BE2C (cell line): ENCODE measurements around the gene PIP4K2A.
A peak's percentile ranks its signal among the peaks of the same experiment; 100 is the strongest.

Source experiments
- DNase-seq: peaks from one replicate; pipeline ENCODE4 v3.0.0-alpha.2; 2020
- H3K27me3 ChIP-seq: fragments of 250-450 bp; sonication (Bioruptor Pico); 2 replicates; pipeline ENCODE4 v1.5.1; 2020; ENCODE audit warnings: mild to moderate bottlenecking
- H3K36me3 ChIP-seq: fragments of 250-450 bp; sonication (Bioruptor Pico); 2 replicates; pipeline ENCODE4 v1.5.1; 2020; ENCODE audit warnings: mild to moderate bottlenecking
- H3K4me1 ChIP-seq: fragments of 250-450 bp; sonication (Bioruptor Pico); 2 replicates; pipeline ENCODE4 v1.5.1; 2020
- H3K4me3 ChIP-seq: 2 replicates; pipeline ENCODE4 v1.5.1; 2011; ENCODE audit warnings: low read depth, low read length
- H3K9me3 ChIP-seq: fragments of 250-450 bp; sonication (Bioruptor Pico); 2 replicates; pipeline ENCODE4 v1.5.1; 2020
- CTCF ChIP-seq: IDR thresholded peaks from 2 replicates; pipeline ENCODE4 v1.5.1; 2012; ENCODE audit warnings: mild to moderate bottlenecking, low read depth, low read length

Gene PIP4K2A

GRCh38 chr10:22556774-22557173 lies 157.6 kb downstream of the PIP4K2A start:
- H3K4me3 ChIP-seq: no peak overlapping the region
- no peaks in the 10 kb centered on the region for H3K9me3 ChIP-seq
- TF ChIP-seq CTCF: no peak
- H3K27me3 ChIP-seq: no peaks in the 10 kb centered on the region
- no peaks in the 10 kb centered on the region for H3K36me3 ChIP-seq
- peaks cover 6% of the 10 kb centered on the region; the same call in 1 of the 2 replicates for H3K4me1 ChIP-seq
- DNase-seq: no peak

- peak; percentile 57 for DNase-seq
- H3K4me1 ChIP-seq: peaks cover 6% of the 10 kb centered on the region; the same call in 1 of the 2 replicates
- H3K36me3 ChIP-seq: no peaks in the 10 kb centered on the region
- TF ChIP-seq CTCF: no peak
- no peaks in the 10 kb centered on the region for H3K9me3 ChIP-seq
- H3K4me3 ChIP-seq: peak overlapping the region; percentile 8; the same call in 1 of the 2 replicates
- H3K27me3 ChIP-seq: no peaks in the 10 kb centered on the region
Measured at GRCh38 chr10:22554461-22555182, 159.8 kb downstream of the PIP4K2A start.

DNA sequence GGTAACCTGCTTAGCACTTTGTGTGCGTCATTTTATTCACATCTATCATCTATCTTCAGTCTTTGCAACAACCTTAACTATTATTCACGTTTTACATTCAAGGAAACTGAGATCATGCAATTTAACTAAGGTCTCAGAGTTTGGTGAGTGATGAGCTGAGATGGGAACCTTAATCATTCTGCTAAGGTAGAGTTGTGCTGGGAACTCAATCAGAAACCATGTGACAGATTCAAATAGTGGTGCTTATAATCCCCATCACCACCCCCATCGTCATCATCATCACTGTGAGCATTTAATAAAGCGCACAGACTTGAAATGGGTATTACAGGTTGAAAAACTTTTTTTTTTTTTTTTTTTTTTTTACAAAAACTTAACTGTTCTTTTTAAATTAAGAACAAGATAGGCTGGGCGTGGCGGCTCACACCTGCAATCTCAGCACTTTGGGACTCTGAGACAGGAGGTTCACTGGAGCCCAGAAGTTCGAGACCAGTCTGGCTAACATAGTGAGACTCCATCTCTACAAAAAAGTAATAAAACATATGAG lies 160.9 kb downstream of the PIP4K2A start:
- no peaks in the 10 kb centered on the region for H3K9me3 ChIP-seq
- DNase-seq: no peak
- TF ChIP-seq CTCF: no peak
- H3K4me1 ChIP-seq: peaks cover 3% of the 10 kb centered on the region; the same call in 1 of the 2 replicates
- H3K4me3 ChIP-seq: no peak overlapping the region
- no peaks in the 10 kb centered on the region for H3K36me3 ChIP-seq
- no peaks in the 10 kb centered on the region for H3K27me3 ChIP-seq

- no peak for DNase-seq
- Histone ChIP-seq H3K36me3 (no peaks in the 10 kb centered on the region), H3K9me3 (no peaks in the 10 kb centered on the region), H3K4me1 (peaks cover 3% of the 10 kb centered on the region; the same call in 1 of the 2 replicates), H3K27me3 (no peaks in the 10 kb centered on the region), H3K4me3 (no peak overlapping the region)
- no peak for TF ChIP-seq CTCF
Measured at GRCh38 chr10:22552888-22553378, 161.4 kb downstream of the PIP4K2A start.

- no peak for DNase-seq
- TF ChIP-seq CTCF: no peak
- H3K27me3 ChIP-seq: no peaks in the 10 kb centered on the region
- no peaks in the 10 kb centered on the region for H3K9me3 ChIP-seq
- peaks cover 3% of the 10 kb centered on the region; the same call in 1 of the 2 replicates for H3K4me1 ChIP-seq
- no peaks in the 10 kb centered on the region for H3K36me3 ChIP-seq
- H3K4me3 ChIP-seq: no peak overlapping the region
Measured at GRCh38 chr10:22551681-22552365, 162.6 kb downstream of the PIP4K2A start.
